ENCODE measurements around the gene CDC25A.

The CDC25A gene

GRCh38 chr3:48194446-48195071 is 6.3 kb upstream of the CDC25A start:
- peak; percentile 77 for DNase-seq

GRCh38 chr3:48190911-48191310 is 2.7 kb upstream of the CDC25A start:
- DNase-seq = no peak

DNA sequence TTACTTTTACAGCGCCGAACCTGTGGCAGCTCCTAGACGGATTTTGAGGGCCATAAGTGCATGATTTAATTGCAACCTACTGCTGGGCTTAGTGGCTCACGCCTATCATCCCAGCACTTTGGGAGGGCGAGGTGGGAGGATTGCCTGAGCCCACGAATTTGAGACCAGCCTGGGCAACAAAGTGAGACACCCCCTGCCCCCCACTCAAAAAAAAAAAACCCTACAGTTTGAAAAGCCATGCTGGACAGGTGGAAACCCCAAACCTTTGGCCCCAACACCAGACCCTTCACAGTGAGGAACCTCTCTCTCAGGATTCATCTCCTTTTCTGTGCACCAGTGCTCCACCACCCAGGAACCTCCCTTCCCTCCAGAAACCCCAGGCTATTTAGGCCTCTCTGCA is 1.1 kb upstream of the CDC25A start:
- DNase-seq = no peak

DNA sequence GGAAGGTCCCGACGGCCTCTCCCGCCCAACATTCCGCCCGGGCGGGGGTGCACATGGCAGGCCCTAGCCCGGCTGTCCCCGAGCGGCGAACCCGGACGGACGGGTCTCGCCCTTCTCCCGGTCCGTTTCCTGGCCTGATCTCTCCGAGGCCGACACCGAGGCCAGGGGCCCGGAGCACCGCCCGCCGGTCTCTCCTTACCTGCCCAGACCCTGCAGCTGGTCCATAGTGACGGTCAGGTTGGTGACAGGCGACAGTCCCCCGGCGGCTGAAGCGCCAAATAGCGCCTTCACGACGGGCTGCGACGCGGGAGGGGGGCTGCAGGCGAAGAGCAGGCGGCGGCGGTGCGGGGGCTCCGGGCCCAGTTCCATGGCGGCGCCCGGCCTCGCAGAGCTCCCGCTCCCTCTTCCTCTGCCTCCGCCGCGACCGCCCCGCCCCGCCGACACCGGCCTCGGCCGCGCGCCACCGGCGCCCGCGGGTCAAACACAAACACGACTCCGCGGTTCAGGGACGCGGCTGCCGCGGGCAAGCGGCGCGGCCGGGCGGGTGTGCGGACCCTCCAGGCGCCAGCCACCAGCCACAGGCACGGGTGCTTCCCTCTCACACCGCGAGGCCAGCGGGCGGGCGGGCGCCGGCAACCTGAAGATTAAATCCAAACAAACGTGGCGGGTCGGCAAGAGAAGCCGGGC is 495 bp downstream of the CDC25A start:
- DNase-seq = peak; percentile 89

DNA sequence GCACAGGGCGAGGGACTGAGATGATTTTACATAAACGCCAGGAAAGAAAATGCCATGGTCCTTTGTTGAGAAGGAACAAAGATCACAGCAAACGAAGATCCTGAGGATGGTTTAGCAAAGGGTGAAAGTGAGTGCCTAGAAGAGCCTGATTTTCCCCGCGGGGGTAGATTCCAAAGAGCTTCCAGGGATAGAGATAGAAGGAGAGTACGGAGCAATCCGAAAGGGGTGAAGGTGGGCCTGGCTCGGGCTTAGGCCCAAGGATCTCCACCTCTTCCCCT is 977 bp downstream of the CDC25A start:
- no peak for DNase-seq

DNA sequence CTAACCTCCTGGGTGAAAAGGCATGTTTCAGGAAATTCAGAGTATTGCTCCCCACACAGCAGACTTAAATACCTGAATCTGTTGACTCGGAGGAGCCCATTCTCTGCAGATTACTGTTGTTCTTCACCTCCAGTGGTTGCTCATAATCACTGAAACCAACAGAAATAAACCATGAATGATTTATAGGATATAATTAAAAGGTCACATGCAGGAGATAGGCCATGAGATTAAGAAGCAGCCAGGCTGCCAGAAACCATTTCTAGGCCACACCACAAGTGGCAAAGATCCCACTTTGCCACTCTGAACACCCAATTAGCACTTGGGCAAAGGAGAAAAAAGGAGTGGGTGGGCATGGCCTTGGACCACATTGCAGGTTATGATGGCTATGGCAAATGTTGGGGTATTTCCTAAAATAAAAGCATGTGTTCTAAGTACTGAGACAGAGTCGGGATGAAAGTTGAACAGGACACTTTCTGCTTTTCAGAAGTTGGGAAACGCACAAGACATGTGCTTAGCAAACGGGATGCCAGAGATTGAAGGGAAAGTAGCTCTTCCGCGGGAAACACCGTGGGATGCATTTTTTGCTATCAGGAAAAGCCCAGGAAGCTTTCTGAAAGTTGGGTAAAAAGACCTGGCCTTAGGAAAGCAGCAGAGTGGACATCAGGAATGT is 1.5 kb downstream of the CDC25A start:
- peak; percentile 35 for DNase-seq

GRCh38 chr3:48185129-48185528 is 3.1 kb downstream of the CDC25A start:
- DNase-seq = no peak

DNA sequence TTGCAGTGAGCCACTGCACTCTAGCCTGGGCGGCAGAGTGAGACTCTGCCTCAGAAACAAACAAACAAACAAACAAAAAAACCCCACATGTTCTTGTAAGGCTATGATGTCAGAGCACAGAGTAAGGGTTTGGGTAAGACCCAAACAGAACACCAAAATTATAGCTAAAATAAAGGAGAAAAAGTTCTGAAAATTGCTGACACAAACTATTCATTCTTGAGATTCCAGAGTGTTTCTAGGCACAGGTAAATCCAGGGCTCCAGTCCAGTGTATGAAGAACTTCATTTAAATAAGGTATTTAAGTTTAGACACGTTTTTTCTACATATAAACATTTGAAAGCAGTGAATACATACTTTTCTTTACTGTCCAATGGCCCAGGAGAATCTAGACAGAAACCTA is 3.9 kb downstream of the CDC25A start:
- DNase-seq = no peak

- DNase-seq = no peak
Measured at GRCh38 chr3:48180531-48181253, 7.5 kb downstream of the CDC25A start.

- no peak for DNase-seq
Measured at GRCh38 chr3:48180021-48180420, 8.2 kb downstream of the CDC25A start.

DNA sequence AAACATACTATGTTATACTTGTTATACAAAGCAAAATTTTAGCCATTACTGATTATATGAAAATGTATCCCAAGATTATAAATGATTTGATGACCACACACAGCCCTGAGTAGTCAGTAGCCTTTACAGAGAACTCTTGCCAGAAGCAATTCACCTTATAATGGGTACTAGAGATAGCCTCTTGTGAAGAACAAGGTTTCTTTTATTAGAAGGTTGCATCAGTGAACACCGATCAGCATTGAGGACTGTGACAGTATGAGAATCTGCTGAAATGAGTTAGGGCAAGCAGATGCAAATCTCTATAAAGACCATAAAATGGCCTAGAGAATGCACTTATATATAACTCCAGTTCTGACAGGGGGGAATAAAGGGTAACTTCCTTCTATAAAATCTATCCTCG is 10.1 kb downstream of the CDC25A start:
- DNase-seq = no peak

DNA sequence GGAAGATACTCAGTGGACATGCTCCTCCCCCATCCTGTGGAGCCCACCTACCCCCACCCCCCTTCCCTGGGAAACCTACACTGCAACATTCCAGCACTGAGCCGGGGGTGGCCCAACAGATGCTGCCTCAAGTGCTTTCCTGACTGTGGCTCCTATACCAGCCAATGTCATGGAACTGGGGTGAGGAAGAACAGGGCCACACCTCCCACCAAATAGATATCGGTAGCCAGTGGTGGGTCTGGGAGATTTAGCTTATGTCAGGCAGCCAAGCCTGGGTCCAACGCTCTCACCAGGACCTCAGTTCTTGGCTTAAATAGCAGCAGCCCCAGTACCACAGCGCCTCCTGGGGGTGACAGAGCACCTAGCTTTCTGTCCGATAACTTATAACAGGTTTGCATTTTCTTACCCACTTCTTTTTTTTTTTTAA is 30.3 kb downstream of the CDC25A start:
- DNase-seq = peak; percentile 57

DNA sequence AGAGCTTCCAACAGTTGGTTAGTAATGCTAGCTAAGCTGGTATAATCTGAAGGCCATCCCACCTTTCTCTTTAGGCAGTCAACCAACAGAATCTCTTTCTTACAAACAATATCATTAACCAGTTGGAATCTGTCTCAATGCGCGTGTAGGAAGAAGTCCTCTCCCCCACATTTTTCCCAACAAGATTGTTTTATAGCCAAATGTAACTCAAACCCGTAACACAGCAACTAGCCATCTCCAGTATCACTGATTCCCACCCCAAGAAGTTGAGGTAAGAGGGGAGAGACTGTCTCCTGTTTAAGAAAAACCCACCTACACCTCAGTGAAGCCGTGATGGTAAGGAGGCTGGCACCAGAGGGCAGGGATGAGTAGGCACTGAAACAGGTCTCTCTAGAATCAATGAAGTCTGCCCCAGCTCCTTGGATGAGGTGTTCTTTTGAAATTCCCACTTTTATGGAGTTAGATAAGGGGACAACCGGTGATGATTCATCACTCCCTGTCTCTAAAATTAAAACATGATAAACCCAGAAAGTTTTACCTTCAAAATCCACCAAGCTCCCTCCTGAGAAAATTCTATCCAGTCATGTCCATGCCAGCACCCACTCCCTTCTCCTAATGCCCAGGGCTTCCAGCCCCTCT is 30.9 kb downstream of the CDC25A start:
- no peak for DNase-seq

- DNase-seq = no peak
Measured at GRCh38 chr3:48156163-48156562, 32.1 kb downstream of the CDC25A start.

DNA sequence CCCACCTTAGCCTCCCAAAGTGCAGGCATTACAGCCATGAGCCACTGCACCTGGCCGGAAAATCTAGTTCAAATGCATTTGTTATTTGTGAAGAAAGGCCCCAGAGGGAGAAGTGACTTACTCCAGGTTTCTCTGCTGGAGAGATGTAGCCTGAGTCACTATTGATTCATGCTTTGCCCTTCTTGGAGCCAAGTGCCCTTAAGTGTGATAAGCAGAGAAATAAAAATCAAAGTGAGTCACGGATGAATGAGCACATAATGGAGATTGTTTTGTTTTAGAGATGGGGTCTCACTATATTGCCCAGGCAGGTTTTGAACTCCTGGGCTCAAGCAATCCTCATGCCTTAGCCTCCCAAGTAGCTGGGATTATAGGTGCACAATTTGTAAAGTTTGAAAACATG is 33.1 kb downstream of the CDC25A start:
- DNase-seq = no peak

GRCh38 chr3:48151807-48152427 is 36.3 kb downstream of the CDC25A start:
- DNase-seq = no peak

- peak; percentile 82 for DNase-seq
Measured at GRCh38 chr3:48151058-48151806, 37.0 kb downstream of the CDC25A start.

DNA sequence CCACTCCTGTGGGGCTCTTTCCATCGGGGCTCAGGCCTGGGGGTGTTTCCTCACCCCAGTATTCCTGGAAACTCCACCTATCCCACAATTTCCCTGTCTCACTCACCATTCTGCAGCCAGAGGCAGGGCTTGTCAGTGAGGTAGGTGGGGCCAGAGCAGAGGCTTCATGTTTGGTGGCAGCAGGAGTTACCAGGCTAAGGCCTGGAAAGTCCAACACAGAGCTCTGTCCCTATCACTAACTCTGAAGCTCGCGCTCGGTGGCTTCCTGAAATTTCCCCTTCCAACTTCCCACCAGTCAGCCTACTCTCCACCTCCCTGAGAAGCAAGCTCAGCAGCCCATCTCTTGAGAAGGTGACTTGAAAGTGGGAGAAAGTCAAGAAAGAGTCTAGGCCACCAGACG is 44.2 kb downstream of the CDC25A start:
- DNase-seq = no peak

GRCh38 chr3:48143567-48143966 is 44.6 kb downstream of the CDC25A start:
- DNase-seq = no peak

DNA sequence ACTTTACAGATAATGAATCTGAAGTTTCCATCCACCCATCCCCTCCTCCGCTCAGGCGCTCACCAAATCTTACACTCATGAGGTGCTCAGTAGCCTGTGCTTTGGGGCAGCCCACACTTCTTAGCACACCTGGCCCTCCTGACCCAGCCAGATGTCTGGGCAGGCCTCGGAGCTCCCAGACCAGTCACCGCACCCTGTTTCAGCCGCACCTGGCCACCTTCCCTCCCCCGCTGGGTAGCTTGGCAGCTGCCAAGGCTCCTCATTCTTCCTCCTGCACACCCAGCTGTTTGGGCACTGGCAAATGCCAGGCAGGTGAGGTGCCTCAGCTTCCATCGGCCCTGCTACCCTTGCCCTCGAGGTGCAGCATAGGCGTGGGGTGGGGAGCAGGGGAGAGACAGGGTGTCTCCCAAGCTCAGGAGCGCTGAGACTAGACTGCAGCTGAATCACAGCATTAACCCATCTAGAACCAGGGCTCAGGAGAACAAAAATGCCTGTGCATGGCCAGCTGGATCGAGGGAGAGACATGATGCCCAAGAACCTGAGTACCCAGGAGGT is 45.8 kb downstream of the CDC25A start:
- DNase-seq = no peak

- no peak for DNase-seq
Measured at GRCh38 chr3:48141604-48142137, 46.5 kb downstream of the CDC25A start.

All from OCI-M1 (cell line).